HG03280 (cell line): ENCODE results near the gene UTY.
"Not testable (repeated sequence)": the region's sequence is repeated elsewhere in the genome, so short reads cannot be mapped to it uniquely, and the experiment has no call there.

Experiments used
- ATAC-seq: cut with Tn5 transposase; IDR thresholded peaks from one replicate; pipeline ENCODE4 v1.9.1; 2021; ENCODE audit warnings: mild to moderate bottlenecking, moderate library complexity; ENCODE audit not compliant: unreplicated experiment

The UTY gene

DNA sequence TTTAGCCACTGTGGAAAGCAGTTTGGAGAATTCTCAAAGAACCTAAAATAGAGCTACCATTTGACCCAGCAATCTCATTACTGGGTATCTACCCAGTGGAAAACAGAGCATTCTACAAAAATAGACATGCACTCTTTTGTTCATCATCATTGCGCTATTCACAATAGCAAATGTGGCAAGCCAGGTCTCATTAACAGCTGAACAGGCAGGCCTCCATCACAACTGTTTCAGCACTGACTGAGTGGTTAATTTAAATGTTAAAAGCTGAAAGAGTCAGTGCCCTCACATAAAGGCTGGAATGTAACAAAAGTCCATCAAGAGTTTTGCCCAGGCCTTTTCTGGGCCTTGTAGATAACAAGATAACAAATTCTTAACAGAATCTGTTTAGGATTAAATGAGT, 166.9 kb downstream of the UTY start:
- no peak for ATAC-seq

DNA sequence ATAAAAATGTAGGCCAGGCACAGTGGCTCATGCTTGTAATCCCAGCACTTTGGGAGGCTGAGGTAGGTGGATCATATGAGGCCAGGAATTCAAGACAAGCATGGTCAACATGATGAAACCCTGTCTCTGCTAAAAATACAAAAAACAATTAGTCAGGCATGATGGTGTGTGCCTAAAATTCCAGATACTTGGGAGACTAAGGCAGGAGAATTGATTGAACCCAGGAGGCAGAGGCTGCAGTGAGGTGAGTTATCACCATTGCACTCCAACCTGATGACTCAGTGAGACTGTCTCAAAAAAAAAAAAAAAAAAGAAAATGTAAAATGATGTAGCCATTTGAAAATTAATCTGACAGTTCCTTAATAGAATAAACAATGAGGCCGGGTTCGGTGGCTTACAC, 171.9 kb downstream of the UTY start:
- ATAC-seq: no peak

GRCh38 chrY:13300795-13301194, 179.0 kb downstream of the UTY start:
- no peak for ATAC-seq

- ATAC-seq: no peak
These were observed 180.4 kb downstream of the UTY start for GRCh38 chrY:13299411-13299810.

- ATAC-seq: no peak
These were observed 183.5 kb downstream of the UTY start for GRCh38 chrY:13296176-13296890.

- no peak for ATAC-seq
These were observed 184.8 kb downstream of the UTY start for GRCh38 chrY:13295026-13295425.

- ATAC-seq: no peak
These were observed 188.6 kb downstream of the UTY start for GRCh38 chrY:13291199-13291598.

GRCh38 chrY:13282151-13283054, 197.4 kb downstream of the UTY start:
- ATAC-seq: not testable (repeated sequence)

- ATAC-seq: no peak
These were observed 200.3 kb downstream of the UTY start for GRCh38 chrY:13279561-13279960.

DNA sequence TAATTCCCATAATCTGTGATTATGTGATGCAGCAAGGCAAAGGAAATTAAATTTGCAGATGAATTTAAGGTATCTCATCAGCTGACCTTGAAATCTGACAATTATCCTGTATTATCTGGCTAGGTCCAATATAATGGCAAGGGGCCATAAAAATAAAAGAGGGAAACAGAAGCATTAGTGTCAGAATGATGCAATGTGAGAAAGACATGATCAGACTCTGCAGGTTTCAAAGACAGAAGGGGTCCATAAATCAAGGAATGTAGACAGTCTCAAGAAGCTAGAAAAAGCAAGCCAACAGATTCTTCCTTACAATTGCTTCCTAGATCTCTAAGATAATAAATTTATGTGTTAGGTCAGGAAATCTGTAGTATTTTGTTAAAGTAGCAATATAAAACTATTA, 208.1 kb downstream of the UTY start:
- ATAC-seq: no peak

DNA sequence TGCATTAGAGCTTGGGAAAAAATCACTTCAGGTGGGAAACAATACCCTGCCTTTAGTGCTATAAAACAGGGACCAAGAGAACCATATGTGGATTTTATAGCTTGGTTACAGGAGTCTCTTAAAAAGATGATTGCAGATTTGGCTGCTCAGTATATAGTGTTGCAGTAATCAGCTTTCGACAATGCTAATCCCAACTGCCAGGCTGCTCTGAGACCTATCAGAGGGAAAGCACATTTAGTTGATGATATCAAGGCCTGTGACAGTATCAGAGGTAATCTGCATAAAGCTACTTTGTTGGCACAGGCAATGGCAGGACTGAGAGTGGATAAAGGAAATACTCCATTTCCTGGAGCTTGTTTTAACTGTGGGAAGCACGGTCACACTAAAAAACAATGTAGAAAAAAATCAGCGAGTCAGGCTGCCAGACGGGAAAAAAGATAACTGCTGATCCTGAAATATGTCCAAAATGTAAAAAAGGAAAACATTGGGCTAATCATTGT, 225.8 kb downstream of the UTY start:
- not testable (repeated sequence) for ATAC-seq

DNA sequence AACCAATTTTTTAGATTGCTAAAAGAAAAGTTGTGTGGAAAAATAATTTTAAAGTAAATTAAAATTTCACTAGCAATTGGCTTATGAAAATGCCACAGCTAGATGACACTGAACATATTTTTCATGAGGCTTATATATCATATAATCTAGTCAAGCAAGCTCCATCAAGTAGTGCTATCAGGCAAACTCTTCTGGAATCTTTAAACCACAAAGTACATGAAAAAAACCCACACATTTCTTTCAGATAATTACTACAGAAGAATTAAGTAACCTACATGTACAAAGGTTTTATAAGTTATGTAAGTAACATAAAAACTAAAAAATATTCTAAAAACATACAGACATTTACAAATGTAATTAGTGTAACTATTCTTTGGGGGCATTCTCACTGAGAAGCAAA, 229.4 kb downstream of the UTY start:
- no peak for ATAC-seq

DNA sequence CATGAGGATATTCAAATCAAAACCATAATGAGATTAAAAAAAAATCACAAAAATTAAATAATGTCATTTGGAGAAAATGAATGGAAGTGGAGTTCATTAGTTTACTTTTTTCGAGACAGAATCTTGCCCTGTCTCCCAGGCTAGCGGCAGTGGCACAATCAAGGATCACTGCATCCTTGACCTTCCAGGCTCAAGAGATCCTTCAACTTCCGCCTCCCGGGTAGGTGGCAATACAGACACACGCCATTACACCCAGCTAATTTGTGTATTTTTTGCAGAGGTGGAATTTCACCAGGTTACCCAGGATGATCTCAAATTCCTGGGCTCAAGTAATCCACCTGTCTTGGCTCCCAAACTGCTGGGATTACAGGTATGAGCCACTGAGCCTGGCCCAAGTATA, 236.1 kb downstream of the UTY start:
- ATAC-seq: no peak

GRCh38 chrY:13233901-13234300, 245.9 kb downstream of the UTY start:
- ATAC-seq: no peak

DNA sequence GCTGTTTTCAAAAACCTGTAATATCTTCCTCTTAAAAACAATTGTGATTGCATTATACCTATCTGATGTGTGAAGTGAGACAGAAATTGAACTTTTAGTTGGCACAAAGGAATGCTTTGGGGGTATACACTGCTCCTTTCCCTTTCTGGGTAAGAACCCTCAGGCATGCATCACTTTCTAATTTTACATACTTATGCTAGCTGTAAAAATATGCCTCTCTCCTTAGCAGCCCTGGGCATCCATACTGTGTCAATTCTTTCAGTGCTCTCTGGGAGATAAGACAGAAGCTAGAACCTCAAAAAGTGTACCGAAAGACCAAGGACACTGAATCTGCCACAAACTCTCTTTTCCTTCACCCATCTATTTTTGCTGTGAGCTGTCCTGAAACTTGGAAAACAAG, 246.7 kb downstream of the UTY start:
- no peak for ATAC-seq

DNA sequence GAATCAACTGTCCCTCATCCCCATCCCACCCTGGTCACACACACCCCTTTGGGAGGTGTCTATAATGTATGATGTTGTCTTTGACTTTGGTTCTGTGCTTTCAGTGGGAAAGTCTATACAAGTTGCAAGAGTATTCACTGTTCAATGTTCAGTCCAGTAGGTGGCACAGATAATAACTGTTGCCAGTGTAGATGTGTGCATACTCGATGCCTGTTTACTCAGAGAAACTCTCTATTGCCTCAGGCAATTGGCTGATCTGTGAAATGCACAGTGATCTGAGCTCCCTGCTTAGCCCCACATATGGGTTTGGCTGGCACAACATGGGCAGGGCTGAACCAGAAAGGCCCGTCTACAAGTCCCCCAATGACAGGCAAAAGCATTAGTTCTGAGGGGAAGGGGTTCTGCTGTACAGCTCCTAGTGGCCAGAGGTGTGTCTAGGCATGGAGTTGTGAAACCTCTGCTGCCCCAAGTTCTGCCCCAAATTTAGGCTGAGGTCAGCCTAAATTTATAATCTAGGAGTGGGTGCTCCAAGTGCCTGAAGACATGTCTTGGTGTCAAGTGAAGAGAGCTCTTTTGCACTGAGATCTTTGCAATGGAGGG, 252.4 kb downstream of the UTY start:
- ATAC-seq: no peak

- no peak for ATAC-seq
These were observed 268.7 kb downstream of the UTY start for GRCh38 chrY:13210961-13211646.

- ATAC-seq: no peak
These were observed 274.6 kb downstream of the UTY start for GRCh38 chrY:13205214-13205613.
